SK-N-SH treated with all-trans-retinoic acid at 6 μM for 48 hours (cell line): ENCODE results near the gene KCNMA1.

ENCODE experiments used
- ATAC-seq: fragments of 200-7000 bp; cut with Tn5 transposase; 3 replicates; pipeline ENCODE4 v1.9.1; 2020; ENCODE audit warnings: mild to moderate bottlenecking, moderate library complexity
- ARNTL ChIP-seq: fragments of 450-650 bp; formaldehyde crosslinking; IDR thresholded peaks from 2 replicates; pipeline ENCODE4 v1.5.0; 2020; ENCODE audit warnings: low read depth, mild to moderate bottlenecking, moderate library complexity, borderline replicate concordance
- BACH2 ChIP-seq: fragments of 250-450 bp; sonication (Bioruptor Pico); IDR thresholded peaks from 2 replicates; pipeline ENCODE4 v1.9.0; 2021; ENCODE audit warnings: mild to moderate bottlenecking, borderline replicate concordance
- ESRRG ChIP-seq: fragments of 250-450 bp; sonication (Bioruptor Pico); IDR thresholded peaks from 2 replicates; pipeline ENCODE4 v1.6.1; 2021; ENCODE audit warnings: mild to moderate bottlenecking
- GLIS3 ChIP-seq: fragments of 250-450 bp; sonication (Bioruptor Pico); IDR thresholded peaks from 2 replicates; pipeline ENCODE4 v1.5.0; 2020; ENCODE audit warnings: mild to moderate bottlenecking, moderate library complexity
- ISL1 ChIP-seq: fragments of 250-450 bp; sonication (Bioruptor Pico); IDR thresholded peaks from 2 replicates; pipeline ENCODE4 v2.1.2; 2022; ENCODE audit warnings: mild to moderate bottlenecking, moderate library complexity
- SNAI2 ChIP-seq: fragments of 250-450 bp; sonication (Bioruptor Pico); IDR thresholded peaks from 2 replicates; pipeline ENCODE4 v1.5.0; 2020; ENCODE audit warnings: mild to moderate bottlenecking, moderate library complexity
- TCF4 ChIP-seq: fragments of 250-450 bp; sonication (Bioruptor Pico); IDR thresholded peaks from 2 replicates; pipeline ENCODE4 v1.8.0; 2021; ENCODE audit warnings: mild to moderate bottlenecking, moderate library complexity, borderline replicate concordance
- TOX ChIP-seq: fragments of 250-450 bp; sonication (Bioruptor Pico); IDR thresholded peaks from 2 replicates; pipeline ENCODE4 v1.8.0; 2021; ENCODE audit warnings: mild to moderate bottlenecking, moderate library complexity, borderline replicate concordance
- ZC3H10 ChIP-seq: fragments of 250-450 bp; sonication (Bioruptor Pico); IDR thresholded peaks from 2 replicates; pipeline ENCODE4 v1.5.1; 2021; ENCODE audit warnings: mild to moderate bottlenecking, moderate library complexity
- ZFP3 ChIP-seq: fragments of 250-450 bp; sonication (Bioruptor Pico); IDR thresholded peaks from 2 replicates; pipeline ENCODE4 v1.5.0; 2020; ENCODE audit warnings: mild to moderate bottlenecking, moderate library complexity
- ZFP30 ChIP-seq: fragments of 450-650 bp; formaldehyde crosslinking; IDR thresholded peaks from 2 replicates; pipeline ENCODE4 v1.5.0; 2022; ENCODE audit warnings: mild to moderate bottlenecking, moderate library complexity
- ZNF565 ChIP-seq: fragments of 450-650 bp; formaldehyde crosslinking; conservative IDR thresholded peaks from 2 replicates; pipeline ENCODE4 v1.5.0; 2020; ENCODE audit warnings: low read depth, mild to moderate bottlenecking, moderate library complexity
- ZNF70 ChIP-seq: fragments of 450-650 bp; formaldehyde crosslinking; IDR thresholded peaks from 2 replicates; pipeline ENCODE4 v1.5.0; 2020; ENCODE audit warnings: mild to moderate bottlenecking, moderate library complexity
- ZNF8 ChIP-seq: fragments of 450-650 bp; formaldehyde crosslinking; IDR thresholded peaks from 2 replicates; pipeline ENCODE4 v1.5.0; 2020; ENCODE audit warnings: mild to moderate bottlenecking, moderate library complexity
- TF ChIP-seq, protein P1 (sequence below): fragments of 250-450 bp; sonication (Bioruptor Pico); IDR thresholded peaks from 2 replicates; pipeline ENCODE4 v1.5.0; 2020; ENCODE audit warnings: mild to moderate bottlenecking, moderate library complexity
- TF ChIP-seq, protein P2 (sequence below): fragments of 250-450 bp; sonication (Bioruptor Pico); IDR thresholded peaks from 2 replicates; pipeline ENCODE4 v1.5.1; 2020; ENCODE audit warnings: low read depth, mild to moderate bottlenecking, moderate library complexity
- TF ChIP-seq, protein P3 (sequence below): fragments of 250-450 bp; sonication (Bioruptor Pico); IDR thresholded peaks from 2 replicates; pipeline ENCODE4 v1.5.1; 2021; ENCODE audit warnings: mild to moderate bottlenecking, moderate library complexity
- TF ChIP-seq, protein P4 (sequence below): fragments of 250-450 bp; sonication (Bioruptor Pico); IDR thresholded peaks from 2 replicates; pipeline ENCODE4 v1.8.0; 2021; ENCODE audit warnings: low read depth, mild to moderate bottlenecking, moderate library complexity, borderline replicate concordance

The KCNMA1 gene

DNA sequence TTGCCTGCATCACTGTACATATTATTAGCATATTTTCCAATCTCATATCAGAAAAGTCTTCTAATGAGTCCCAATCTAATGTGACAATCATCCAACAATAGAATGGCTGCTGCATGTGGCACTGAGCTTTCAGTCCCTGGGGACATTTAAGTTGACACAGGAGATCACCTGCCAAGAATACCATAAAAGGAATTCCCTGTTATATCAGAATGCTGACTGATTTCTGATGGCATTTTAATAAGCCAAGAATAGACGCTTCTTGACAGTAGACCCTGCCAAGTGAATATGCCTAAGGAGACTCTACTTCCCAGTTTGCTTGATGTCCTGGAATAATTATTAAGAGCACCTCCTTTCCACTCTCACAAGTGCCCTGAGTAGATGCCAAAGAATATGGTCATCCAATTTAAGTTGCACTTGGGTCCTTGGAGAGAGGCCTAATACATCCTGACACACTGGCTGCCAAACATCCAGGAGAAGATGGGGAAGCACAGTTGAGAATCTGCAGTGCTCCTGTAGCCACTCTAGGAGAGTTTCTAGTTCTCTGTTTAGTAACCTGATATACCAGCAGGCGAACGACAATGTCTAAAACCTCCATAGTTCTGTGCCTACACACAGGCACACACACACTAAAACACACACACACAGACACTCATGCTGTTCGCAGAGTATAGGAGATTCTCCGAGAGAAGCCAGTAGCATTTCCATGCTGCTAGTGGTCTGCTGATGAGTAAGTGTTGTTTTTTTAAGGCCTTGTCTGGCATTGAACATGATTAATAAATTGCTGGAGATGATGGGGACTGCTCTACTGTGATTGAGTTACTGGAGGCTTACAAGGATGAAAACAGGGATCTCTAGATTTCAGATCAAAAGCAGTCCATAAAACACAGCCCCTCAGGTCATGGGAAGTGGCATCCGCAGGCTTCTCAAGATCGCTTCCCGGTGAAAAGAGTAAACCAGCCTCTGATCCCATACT lies 369.6 kb downstream of the KCNMA1 start:
- ATAC-seq: peak; percentile 81
- TF ChIP-seq ZC3H10 (CRISPR knock-in tag) (no peak), SNAI2 (CRISPR knock-in tag) (no peak), ZFP30 (no peak), ISL1 (CRISPR knock-in tag) (peak; percentile 44), ZNF565 (CRISPR knock-in tag) (no peak), BACH2 (no peak), ARNTL (CRISPR knock-in tag) (no peak), ESRRG (CRISPR knock-in tag) (0 out of 2 replicates have a peak, but pooled peaks have one; percentile 29), ZFP3 (CRISPR knock-in tag) (peak; percentile 87), ZNF8 (CRISPR knock-in tag) (no peak), TOX (CRISPR knock-in tag) (no peak)
- TF ChIP-seq, protein P1, sequence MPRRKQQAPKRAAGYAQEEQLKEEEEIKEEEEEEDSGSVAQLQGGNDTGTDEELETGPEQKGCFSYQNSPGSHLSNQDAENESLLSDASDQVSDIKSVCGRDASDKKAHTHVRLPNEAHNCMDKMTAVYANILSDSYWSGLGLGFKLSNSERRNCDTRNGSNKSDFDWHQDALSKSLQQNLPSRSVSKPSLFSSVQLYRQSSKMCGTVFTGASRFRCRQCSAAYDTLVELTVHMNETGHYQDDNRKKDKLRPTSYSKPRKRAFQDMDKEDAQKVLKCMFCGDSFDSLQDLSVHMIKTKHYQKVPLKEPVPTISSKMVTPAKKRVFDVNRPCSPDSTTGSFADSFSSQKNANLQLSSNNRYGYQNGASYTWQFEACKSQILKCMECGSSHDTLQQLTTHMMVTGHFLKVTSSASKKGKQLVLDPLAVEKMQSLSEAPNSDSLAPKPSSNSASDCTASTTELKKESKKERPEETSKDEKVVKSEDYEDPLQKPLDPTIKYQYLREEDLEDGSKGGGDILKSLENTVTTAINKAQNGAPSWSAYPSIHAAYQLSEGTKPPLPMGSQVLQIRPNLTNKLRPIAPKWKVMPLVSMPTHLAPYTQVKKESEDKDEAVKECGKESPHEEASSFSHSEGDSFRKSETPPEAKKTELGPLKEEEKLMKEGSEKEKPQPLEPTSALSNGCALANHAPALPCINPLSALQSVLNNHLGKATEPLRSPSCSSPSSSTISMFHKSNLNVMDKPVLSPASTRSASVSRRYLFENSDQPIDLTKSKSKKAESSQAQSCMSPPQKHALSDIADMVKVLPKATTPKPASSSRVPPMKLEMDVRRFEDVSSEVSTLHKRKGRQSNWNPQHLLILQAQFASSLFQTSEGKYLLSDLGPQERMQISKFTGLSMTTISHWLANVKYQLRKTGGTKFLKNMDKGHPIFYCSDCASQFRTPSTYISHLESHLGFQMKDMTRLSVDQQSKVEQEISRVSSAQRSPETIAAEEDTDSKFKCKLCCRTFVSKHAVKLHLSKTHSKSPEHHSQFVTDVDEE (CRISPR knock-in tag): no peak
- TF ChIP-seq, all 23 proteins: peak for 3

DNA sequence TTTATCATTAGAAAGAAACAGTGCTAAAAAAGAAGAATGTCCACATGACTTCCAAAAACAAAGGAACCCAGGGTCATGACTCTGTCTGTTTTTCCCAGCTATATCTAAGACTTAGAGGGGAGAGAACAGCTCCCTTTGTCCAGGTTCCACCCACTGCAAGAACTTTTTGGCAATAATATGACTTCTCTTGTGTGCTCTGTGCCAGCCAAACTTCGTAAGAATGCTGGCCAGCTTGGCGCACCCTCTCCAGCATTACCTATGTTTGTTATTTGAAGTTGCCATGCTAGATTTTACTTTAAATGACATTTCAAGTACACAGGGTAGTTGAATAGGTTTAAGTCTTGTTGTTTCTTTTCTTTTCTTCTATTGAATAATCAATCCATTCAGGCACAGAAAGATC lies 371.4 kb downstream of the KCNMA1 start:
- TF ChIP-seq ZFP3 (CRISPR knock-in tag) (no peak), ZNF70 (CRISPR knock-in tag) (no peak), TCF4 (CRISPR knock-in tag) (no peak), ISL1 (CRISPR knock-in tag) (no peak), ZNF565 (CRISPR knock-in tag) (no peak), SNAI2 (CRISPR knock-in tag) (no peak), ZFP30 (no peak)
- TF ChIP-seq, protein P1 (CRISPR knock-in tag): no peak
- no peak for ATAC-seq

DNA sequence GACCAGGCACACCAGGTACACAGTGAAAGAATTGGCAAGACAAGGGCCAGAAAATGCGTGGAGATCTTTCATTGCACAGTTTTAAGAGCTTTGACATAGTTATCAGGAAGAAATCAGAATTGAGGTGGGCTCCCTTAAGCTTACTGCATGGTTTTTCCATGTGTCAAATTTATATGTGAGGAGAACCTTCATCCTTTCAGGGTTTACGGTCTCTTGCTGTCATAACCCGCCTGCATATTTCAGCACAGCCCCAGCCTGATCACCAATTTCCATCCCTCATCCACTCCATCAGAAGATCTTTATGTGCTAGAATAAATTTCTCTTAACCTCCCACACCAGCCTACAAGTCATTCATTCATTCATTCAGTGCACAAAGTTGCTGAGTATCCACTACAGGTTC lies 373.1 kb downstream of the KCNMA1 start:
- TF ChIP-seq ARNTL (CRISPR knock-in tag): no peak
- TF ChIP-seq, protein P2, sequence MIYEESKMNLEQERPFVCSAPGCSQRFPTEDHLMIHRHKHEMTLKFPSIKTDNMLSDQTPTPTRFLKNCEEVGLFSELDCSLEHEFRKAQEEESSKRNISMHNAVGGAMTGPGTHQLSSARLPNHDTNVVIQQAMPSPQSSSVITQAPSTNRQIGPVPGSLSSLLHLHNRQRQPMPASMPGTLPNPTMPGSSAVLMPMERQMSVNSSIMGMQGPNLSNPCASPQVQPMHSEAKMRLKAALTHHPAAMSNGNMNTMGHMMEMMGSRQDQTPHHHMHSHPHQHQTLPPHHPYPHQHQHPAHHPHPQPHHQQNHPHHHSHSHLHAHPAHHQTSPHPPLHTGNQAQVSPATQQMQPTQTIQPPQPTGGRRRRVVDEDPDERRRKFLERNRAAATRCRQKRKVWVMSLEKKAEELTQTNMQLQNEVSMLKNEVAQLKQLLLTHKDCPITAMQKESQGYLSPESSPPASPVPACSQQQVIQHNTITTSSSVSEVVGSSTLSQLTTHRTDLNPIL (CRISPR knock-in tag): no peak
- TF ChIP-seq ESRRG (CRISPR knock-in tag): no peak
- TF ChIP-seq GLIS3 (CRISPR knock-in tag): no peak
- TF ChIP-seq, protein P3, sequence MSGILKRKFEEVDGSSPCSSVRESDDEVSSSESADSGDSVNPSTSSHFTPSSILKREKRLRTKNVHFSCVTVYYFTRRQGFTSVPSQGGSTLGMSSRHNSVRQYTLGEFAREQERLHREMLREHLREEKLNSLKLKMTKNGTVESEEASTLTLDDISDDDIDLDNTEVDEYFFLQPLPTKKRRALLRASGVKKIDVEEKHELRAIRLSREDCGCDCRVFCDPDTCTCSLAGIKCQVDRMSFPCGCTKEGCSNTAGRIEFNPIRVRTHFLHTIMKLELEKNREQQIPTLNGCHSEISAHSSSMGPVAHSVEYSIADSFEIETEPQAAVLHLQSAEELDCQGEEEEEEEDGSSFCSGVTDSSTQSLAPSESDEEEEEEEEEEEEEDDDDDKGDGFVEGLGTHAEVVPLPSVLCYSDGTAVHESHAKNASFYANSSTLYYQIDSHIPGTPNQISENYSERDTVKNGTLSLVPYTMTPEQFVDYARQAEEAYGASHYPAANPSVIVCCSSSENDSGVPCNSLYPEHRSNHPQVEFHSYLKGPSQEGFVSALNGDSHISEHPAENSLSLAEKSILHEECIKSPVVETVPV (CRISPR knock-in tag): no peak
- TF ChIP-seq ZC3H10 (CRISPR knock-in tag): no peak
- TF ChIP-seq TOX (CRISPR knock-in tag): no peak
- TF ChIP-seq ZFP3 (CRISPR knock-in tag): no peak
- TF ChIP-seq, protein P1 (CRISPR knock-in tag): no peak
- TF ChIP-seq ZFP30: no peak
- TF ChIP-seq, protein P4, sequence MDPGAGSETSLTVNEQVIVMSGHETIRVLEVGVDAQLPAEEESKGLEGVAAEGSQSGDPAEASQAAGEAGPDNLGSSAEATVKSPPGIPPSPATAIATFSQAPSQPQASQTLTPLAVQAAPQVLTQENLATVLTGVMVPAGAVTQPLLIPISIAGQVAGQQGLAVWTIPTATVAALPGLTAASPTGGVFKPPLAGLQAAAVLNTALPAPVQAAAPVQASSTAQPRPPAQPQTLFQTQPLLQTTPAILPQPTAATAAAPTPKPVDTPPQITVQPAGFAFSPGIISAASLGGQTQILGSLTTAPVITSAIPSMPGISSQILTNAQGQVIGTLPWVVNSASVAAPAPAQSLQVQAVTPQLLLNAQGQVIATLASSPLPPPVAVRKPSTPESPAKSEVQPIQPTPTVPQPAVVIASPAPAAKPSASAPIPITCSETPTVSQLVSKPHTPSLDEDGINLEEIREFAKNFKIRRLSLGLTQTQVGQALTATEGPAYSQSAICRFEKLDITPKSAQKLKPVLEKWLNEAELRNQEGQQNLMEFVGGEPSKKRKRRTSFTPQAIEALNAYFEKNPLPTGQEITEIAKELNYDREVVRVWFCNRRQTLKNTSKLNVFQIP: no peak
- ATAC-seq: no peak
